ENCODE measurements around the gene CABP2.

GRCh38 chr11:67532889-67533288 is 9.6 kb upstream of the CABP2 start:
- no peak for TF ChIP-seq EZH2 (IDR thresholded peaks at IDR 0.05; ENCODE audit: low read depth)
- no peak for TF ChIP-seq CTCF (conservative IDR thresholded peaks at IDR 0.05)

All from PC-9 (cell line).